ENCODE measurements around the gene LNX1. TPM values are rescaled to one million over a fixed set of nuclear protein-coding genes. Genes with fewer than 3 reads are reported as not detected.

LNX1 gene
- total and polyA plus RNA-seq, 9 donors, result 2.4 to 5.1 (median 2.8) TPM

DNA sequence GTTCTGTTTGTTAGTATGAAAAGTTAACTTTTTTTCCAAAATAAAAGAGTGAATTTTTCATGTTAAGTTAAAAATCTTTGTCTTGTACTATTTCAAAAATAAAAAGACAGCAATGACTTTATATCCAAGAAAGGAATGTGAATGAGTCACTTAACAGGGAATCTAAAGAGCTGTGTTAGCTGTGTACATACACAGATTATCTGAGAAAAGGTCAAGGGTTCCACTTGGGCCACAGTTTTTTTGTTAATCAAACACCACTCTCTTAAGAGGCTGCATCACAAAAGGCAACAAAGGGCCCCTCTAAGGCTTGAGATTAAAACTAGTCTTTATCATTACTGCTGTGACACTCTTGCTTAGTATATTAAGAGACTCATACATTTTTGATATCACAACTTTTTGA is 131.7 kb downstream of the LNX1 start:
- no peak overlapping the region for H3K27ac ChIP-seq (ENCODE audit: low read length)

GRCh38 chr4:53456178-53456577 is 135.1 kb downstream of the LNX1 start:
- DNase-seq, result no peak
- no peaks in the 10 kb centered on the region for H3K4me1 ChIP-seq (ENCODE audit: control insufficient read depth, insufficient read depth, low read length)
- peaks cover 29% of the 10 kb centered on the region for H3K36me3 ChIP-seq (ENCODE audit: control insufficient read depth, insufficient read depth, low read length)
- H3K4me3 ChIP-seq (ENCODE audit: low read length), result no peak overlapping the region
- no peaks in the 10 kb centered on the region for H3K9me3 ChIP-seq (replicated peaks; ENCODE audit: control insufficient read depth, low read depth, low read length)
- H3K27me3 ChIP-seq (ENCODE audit: control insufficient read depth, insufficient read depth, low read length), result no peaks in the 10 kb centered on the region
- no peak overlapping the region for H3K27ac ChIP-seq (ENCODE audit: low read length)

More for the DNA sequence above, 131.7 kb downstream of the LNX1 start:
- Histone ChIP-seq H3K36me3 (ENCODE audit: control insufficient read depth, insufficient read depth, low read length) (peaks cover 20% of the 10 kb centered on the region), H3K27me3 (ENCODE audit: control insufficient read depth, insufficient read depth, low read length) (no peaks in the 10 kb centered on the region), H3K9me3 (replicated peaks; ENCODE audit: control insufficient read depth, low read depth, low read length) (no peaks in the 10 kb centered on the region), H3K4me1 (ENCODE audit: control insufficient read depth, insufficient read depth, low read length) (no peaks in the 10 kb centered on the region), H3K4me3 (ENCODE audit: low read length) (no peak overlapping the region)
- no peak for DNase-seq

GRCh38 chr4:53455766-53456165 is 135.5 kb downstream of the LNX1 start:
- Histone ChIP-seq H3K27ac (ENCODE audit: low read length) (no peak overlapping the region), H3K4me1 (ENCODE audit: control insufficient read depth, insufficient read depth, low read length) (no peaks in the 10 kb centered on the region), H3K27me3 (ENCODE audit: control insufficient read depth, insufficient read depth, low read length) (no peaks in the 10 kb centered on the region), H3K9me3 (replicated peaks; ENCODE audit: control insufficient read depth, low read depth, low read length) (no peaks in the 10 kb centered on the region), H3K4me3 (ENCODE audit: low read length) (no peak overlapping the region), H3K36me3 (ENCODE audit: control insufficient read depth, insufficient read depth, low read length) (peaks cover 29% of the 10 kb centered on the region)
- WGBS (ENCODE audit: insufficient coverage), result 100% methylated on average over 1 of the region's 3 CpGs
- no peak for DNase-seq

DNA sequence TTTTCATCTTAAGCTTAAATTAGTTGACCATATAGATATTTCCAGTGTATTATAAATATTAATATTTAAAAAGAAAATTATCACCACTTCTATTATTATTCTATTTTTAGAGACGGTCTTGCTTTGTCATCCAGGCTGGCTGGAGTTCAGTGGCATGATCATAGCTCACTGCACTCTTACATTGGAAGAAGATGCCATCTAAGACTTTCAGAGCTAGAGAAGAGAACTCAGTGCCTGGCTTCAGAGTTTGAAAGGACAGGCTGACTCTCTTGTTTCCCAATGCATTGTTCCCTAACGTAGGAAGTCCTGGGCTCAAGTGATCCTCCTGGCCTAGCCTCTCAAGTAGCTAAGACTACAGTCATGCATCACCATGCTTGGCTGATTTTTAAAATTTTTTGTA is 137.9 kb downstream of the LNX1 start:
- no peaks in the 10 kb centered on the region for H3K27me3 ChIP-seq (ENCODE audit: control insufficient read depth, insufficient read depth, low read length)
- WGBS (ENCODE audit: insufficient coverage), result 100% methylated on average over 2 of the region's 2 CpGs
- no peak overlapping the region for H3K4me3 ChIP-seq (ENCODE audit: low read length)
- H3K9me3 ChIP-seq (replicated peaks; ENCODE audit: control insufficient read depth, low read depth, low read length), result no peaks in the 10 kb centered on the region
- H3K27ac ChIP-seq (ENCODE audit: low read length), result no peak overlapping the region
- no peak for DNase-seq
- H3K4me1 ChIP-seq (ENCODE audit: control insufficient read depth, insufficient read depth, low read length), result no peaks in the 10 kb centered on the region
- H3K36me3 ChIP-seq (ENCODE audit: control insufficient read depth, insufficient read depth, low read length), result peaks cover 24% of the 10 kb centered on the region

GRCh38 chr4:53450773-53451172 is 140.5 kb downstream of the LNX1 start:
- Histone ChIP-seq H3K4me1 (ENCODE audit: control insufficient read depth, insufficient read depth, low read length) (no peaks in the 10 kb centered on the region), H3K4me3 (ENCODE audit: low read length) (no peak overlapping the region), H3K27me3 (ENCODE audit: control insufficient read depth, insufficient read depth, low read length) (no peaks in the 10 kb centered on the region), H3K27ac (ENCODE audit: low read length) (no peak overlapping the region), H3K9me3 (replicated peaks; ENCODE audit: control insufficient read depth, low read depth, low read length) (no peaks in the 10 kb centered on the region), H3K36me3 (ENCODE audit: control insufficient read depth, insufficient read depth, low read length) (peaks cover 23% of the 10 kb centered on the region)
- WGBS (ENCODE audit: insufficient coverage), result no CpG with 5 or more reads among the region's 3 CpGs
- DNase-seq, result no peak

- no peak for DNase-seq
- WGBS (ENCODE audit: insufficient coverage), result 80% methylated on average over 1 of the region's 2 CpGs
- H3K4me1 ChIP-seq (ENCODE audit: control insufficient read depth, insufficient read depth, low read length), result no peaks in the 10 kb centered on the region
- no peaks in the 10 kb centered on the region for H3K9me3 ChIP-seq (replicated peaks; ENCODE audit: control insufficient read depth, low read depth, low read length)
- H3K27ac ChIP-seq (ENCODE audit: low read length), result no peak overlapping the region
- no peaks in the 10 kb centered on the region for H3K27me3 ChIP-seq (ENCODE audit: control insufficient read depth, insufficient read depth, low read length)
- no peak overlapping the region for H3K4me3 ChIP-seq (ENCODE audit: low read length)
- H3K36me3 ChIP-seq (ENCODE audit: control insufficient read depth, insufficient read depth, low read length), result peaks cover 12% of the 10 kb centered on the region
Observed at GRCh38 chr4:53444954-53445353, 146.3 kb downstream of the LNX1 start.

- Histone ChIP-seq H3K9me3 (replicated peaks; ENCODE audit: control insufficient read depth, low read depth, low read length) (no peaks in the 10 kb centered on the region), H3K27ac (ENCODE audit: low read length) (no peak overlapping the region), H3K36me3 (ENCODE audit: control insufficient read depth, insufficient read depth, low read length) (peaks cover 13% of the 10 kb centered on the region), H3K27me3 (ENCODE audit: control insufficient read depth, insufficient read depth, low read length) (no peaks in the 10 kb centered on the region), H3K4me1 (ENCODE audit: control insufficient read depth, insufficient read depth, low read length) (no peaks in the 10 kb centered on the region), H3K4me3 (ENCODE audit: low read length) (no peak overlapping the region)
- DNase-seq, result no peak
- WGBS (ENCODE audit: insufficient coverage), result no CpG with 5 or more reads among the region's 1 CpG
Observed at GRCh38 chr4:53441564-53441963, 149.7 kb downstream of the LNX1 start.

- peaks cover 6% of the 10 kb centered on the region for H3K36me3 ChIP-seq (ENCODE audit: control insufficient read depth, insufficient read depth, low read length)
- DNase-seq, result no peak
- 100% methylated on average over 1 of the region's 1 CpG for WGBS (ENCODE audit: insufficient coverage)
Observed at GRCh38 chr4:53436251-53436650, 155.0 kb downstream of the LNX1 start.

GRCh38 chr4:53432528-53433424 is 158.5 kb downstream of the LNX1 start:
- peaks cover 19% of the 10 kb centered on the region for H3K36me3 ChIP-seq (ENCODE audit: control insufficient read depth, insufficient read depth, low read length)
- H3K4me1 ChIP-seq (ENCODE audit: control insufficient read depth, insufficient read depth, low read length), result no peaks in the 10 kb centered on the region
- no peak overlapping the region for H3K4me3 ChIP-seq (ENCODE audit: low read length)
- H3K27ac ChIP-seq (ENCODE audit: low read length), result no peak overlapping the region
- H3K9me3 ChIP-seq (replicated peaks; ENCODE audit: control insufficient read depth, low read depth, low read length), result no peaks in the 10 kb centered on the region
- WGBS (ENCODE audit: insufficient coverage), result no CpG with 5 or more reads among the region's 4 CpGs
- no peak for DNase-seq
- no peaks in the 10 kb centered on the region for H3K27me3 ChIP-seq (ENCODE audit: control insufficient read depth, insufficient read depth, low read length)

More at GRCh38 chr4:53436251-53436650, 155.0 kb downstream of the LNX1 start:
- Histone ChIP-seq H3K27me3 (ENCODE audit: control insufficient read depth, insufficient read depth, low read length) (no peaks in the 10 kb centered on the region), H3K4me3 (ENCODE audit: low read length) (no peak overlapping the region), H3K27ac (ENCODE audit: low read length) (no peak overlapping the region), H3K4me1 (ENCODE audit: control insufficient read depth, insufficient read depth, low read length) (no peaks in the 10 kb centered on the region), H3K9me3 (replicated peaks; ENCODE audit: control insufficient read depth, low read depth, low read length) (no peaks in the 10 kb centered on the region)

DNA sequence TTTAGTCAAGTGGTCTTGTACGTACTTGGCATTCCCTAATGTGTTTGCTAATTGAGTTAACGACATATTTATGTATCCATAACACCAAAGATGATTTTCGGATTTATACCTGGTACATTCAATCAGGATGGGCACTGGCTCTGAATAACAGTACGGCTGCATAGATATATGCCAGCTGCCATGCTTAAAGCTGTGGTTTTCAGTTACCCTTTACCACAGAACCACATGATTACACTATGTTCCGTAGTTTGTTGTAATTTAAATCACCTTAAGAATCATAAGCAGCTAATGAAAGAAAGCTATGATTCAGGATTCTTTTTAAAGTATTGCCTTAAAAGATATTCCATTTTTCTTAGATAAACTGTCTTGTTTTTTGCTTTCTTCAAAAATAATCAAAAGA is 160.2 kb downstream of the LNX1 start:
- Histone ChIP-seq H3K36me3 (ENCODE audit: control insufficient read depth, insufficient read depth, low read length) (peaks cover 17% of the 10 kb centered on the region), H3K4me3 (ENCODE audit: low read length) (no peak overlapping the region), H3K9me3 (replicated peaks; ENCODE audit: control insufficient read depth, low read depth, low read length) (no peaks in the 10 kb centered on the region), H3K27ac (ENCODE audit: low read length) (no peak overlapping the region), H3K27me3 (ENCODE audit: control insufficient read depth, insufficient read depth, low read length) (no peaks in the 10 kb centered on the region), H3K4me1 (ENCODE audit: control insufficient read depth, insufficient read depth, low read length) (no peaks in the 10 kb centered on the region)
- WGBS (ENCODE audit: insufficient coverage), result 100% methylated on average over 1 of the region's 5 CpGs
- DNase-seq, result no peak

- Histone ChIP-seq H3K4me3 (ENCODE audit: low read length) (no peak overlapping the region), H3K9me3 (replicated peaks; ENCODE audit: control insufficient read depth, low read depth, low read length) (no peaks in the 10 kb centered on the region), H3K27ac (ENCODE audit: low read length) (no peak overlapping the region), H3K4me1 (ENCODE audit: control insufficient read depth, insufficient read depth, low read length) (no peaks in the 10 kb centered on the region), H3K36me3 (ENCODE audit: control insufficient read depth, insufficient read depth, low read length) (peaks cover 16% of the 10 kb centered on the region), H3K27me3 (ENCODE audit: control insufficient read depth, insufficient read depth, low read length) (no peaks in the 10 kb centered on the region)
- no peak for DNase-seq
Observed at GRCh38 chr4:53427366-53427765, 163.9 kb downstream of the LNX1 start.

Data from muscle of leg (tissue), 11 donors.